ENCODE measurements around the gene SULT1A3.
"Not testable (repeated sequence)": the region's sequence is repeated elsewhere in the genome, so short reads cannot be mapped to it uniquely, and the experiment has no call there.

SULT1A3 gene

DNA sequence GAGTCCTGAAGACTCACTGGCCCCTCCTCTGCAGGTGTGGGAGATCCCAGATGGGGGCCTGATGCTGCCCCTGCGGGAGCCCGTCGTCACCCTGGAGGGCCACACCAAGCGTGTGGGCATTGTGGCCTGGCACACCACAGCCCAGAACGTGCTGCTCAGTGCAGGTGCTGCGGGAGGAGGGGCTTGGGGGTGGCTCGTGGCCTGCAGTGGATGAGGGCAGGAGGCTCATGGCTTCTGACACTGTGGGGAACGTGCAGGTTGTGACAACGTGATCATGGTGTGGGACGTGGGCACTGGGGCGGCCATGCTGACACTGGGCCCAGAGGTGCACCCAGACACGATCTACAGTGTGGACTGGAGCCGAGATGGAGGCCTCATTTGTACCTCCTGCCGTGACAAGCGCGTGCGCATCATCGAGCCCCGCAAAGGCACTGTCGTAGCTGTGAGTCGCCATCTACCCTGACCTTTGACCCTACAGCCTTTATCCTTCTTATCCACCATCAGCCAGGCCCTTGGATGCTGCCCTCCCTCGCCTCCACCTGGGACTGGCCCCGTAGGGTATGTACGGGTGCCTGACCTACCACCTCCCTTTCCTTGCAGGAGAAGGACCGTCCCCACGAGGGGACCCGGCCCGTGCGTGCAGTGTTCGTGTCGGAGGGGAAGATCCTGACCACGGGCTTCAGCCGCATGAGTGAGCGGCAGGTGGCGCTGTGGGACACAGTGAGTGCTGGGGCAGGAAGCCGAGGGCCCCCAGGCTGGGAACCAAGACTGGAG lies 12.1 kb upstream of the SULT1A3 start:
- peak; percentile 82 to 86 for DNase-seq (ENCODE audit: extremely low read depth in 1 of 2, low read depth in 1 of 2)

DNA sequence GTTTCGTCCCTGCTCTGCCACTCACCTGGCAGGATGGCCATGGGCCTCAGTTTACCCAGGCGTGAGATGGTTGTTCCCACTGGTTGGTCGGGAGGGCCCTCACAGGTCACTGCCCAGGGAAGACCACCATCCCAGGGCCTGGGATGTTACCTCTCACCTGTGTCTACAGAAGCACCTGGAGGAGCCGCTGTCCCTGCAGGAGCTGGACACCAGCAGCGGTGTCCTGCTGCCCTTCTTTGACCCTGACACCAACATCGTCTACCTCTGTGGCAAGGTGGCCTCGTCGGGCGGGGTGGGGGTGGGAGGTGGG lies 11.5 kb upstream of the SULT1A3 start:
- DNase-seq (ENCODE audit: extremely low read depth in 1 of 2, low read depth in 1 of 2): no peak

DNA sequence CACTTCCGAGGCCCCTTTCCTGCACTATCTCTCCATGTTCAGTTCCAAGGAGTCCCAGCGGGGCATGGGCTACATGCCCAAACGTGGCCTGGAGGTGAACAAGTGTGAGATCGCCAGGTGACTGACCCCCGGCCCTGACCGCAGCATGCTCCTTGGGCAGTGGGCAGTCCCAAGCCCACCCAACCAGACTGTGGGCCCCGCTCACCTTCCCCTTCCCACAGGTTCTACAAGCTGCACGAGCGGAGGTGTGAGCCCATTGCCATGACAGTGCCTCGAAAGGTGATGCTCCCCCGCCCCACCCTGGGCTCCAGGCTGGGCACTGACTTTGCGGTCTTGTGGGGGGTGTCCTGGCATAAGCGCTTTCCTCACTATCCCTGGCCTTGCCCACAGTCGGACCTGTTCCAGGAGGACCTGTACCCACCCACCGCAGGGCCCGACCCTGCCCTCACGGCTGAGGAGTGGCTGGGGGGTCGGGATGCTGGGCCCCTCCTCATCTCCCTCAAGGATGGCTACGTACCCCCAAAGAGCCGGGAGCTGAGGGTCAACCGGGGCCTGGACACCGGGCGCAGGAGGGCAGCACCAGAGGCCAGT lies 11.0 kb upstream of the SULT1A3 start:
- no peak for DNase-seq (ENCODE audit: extremely low read depth in 1 of 2, low read depth in 1 of 2)

DNA sequence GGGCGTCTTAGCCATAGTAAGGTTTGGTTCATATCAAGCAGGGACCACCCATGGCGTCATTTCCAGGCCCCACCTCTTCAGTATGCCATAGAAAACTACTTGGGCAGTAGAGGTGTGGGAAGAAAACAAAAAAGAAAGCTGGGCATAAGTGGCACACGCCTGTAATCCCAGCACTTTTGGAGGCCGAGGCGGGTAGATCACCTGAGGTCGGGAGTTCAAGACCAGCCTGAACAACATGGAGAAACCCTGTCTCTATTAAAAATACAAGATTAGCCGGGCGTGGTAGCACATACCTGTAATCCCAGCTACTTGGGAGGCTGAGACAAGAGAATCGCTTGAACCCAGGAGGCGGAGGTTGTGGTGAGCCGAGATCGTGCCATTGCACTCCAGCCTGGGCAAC lies 7.9 kb upstream of the SULT1A3 start:
- not testable (repeated sequence) for DNase-seq (ENCODE audit: extremely low read depth in 1 of 2, low read depth in 1 of 2)

DNA sequence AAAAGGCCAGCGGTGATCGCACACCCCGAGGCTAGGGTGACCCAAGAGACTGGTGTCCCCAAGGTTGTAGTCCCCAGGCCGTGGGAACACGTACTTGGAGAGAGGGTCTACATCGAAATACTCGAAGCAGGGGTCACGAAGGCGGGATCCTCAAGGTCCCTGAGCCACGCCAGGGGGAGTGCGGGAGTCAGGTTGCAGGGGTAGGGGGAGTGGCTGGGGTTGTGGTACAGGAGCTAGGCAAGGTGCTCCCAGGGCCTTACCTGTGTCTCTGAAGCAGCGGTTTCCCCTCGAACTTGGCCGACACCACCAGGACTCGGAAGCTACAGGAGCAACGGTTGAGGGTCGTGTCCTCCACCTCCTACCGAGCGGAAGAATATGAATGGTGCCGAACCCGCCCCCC lies 6.0 kb upstream of the SULT1A3 start:
- DNase-seq (ENCODE audit: extremely low read depth in 1 of 2, low read depth in 1 of 2): not testable (repeated sequence)

DNA sequence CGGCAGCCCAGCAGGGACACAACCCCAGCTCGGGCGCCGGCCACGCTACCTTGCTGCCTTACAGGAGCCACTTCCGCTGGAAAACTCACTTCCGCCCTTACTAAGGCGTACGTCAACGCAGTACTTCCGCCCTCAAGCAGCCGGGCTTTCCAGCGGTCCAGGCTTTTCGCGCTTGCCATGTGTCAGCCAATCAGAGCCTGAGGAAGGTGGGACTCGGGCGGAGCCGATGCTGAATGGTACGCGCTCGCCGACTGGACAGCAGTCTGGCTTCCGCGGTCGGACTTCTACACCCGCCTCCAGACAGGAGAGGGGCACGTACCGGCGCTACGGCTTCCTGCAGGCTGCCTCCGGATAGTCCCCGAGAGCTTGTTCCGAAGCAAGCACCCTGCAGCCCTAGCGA lies 5.4 kb upstream of the SULT1A3 start, which contains the start of the genes BOLA2B and SLX1A:
Gene BOLA2B, minus strand, starts transcription at position 52 of the 400 bp plus-strand sequence. CDS start 71 bp downstream, outside the sequence.
Gene SLX1A, plus strand, starts transcription at position 261 of the 400 bp plus-strand sequence. CDS start 210 bp downstream, outside the sequence.
- DNase-seq (ENCODE audit: extremely low read depth in 1 of 2, low read depth in 1 of 2): not testable (repeated sequence)

DNA sequence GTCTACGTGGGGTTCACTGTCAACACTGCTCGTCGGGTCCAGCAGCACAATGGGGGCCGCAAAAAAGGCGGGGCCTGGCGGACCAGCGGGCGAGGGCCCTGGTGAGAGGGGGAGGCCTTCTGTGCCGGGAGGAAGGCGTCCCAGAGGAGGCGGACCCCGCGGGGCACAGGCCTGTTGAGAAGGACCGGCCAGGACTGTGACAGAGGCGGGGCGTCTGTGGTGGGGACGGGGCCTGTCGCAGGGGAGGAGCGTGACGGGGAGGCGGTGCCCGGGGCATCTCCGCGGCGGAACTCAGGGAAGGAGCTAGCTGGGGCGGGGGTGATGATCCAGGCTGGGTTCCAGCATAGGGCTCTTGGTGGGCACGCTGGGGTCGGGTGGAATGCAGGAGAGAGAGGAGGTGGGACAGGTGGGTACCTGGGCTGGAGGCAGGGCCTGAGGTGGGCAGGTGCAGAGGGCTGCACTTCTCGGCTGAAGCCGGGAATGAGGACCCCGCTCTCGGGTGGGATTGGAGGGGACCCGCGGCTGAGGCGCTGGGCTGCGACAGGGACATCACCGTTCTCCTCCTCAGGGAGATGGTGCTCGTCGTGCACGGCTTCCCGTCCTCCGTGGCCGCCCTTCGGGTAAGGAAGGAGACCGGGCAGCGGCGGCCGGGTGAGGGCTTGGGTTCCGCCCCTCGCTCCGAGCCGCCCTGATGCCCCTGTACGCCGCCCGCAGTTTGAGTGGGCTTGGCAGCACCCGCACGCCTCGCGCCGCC lies 4.7 kb upstream of the SULT1A3 start:
- DNase-seq (ENCODE audit: extremely low read depth in 1 of 2, low read depth in 1 of 2): not testable (repeated sequence)

DNA sequence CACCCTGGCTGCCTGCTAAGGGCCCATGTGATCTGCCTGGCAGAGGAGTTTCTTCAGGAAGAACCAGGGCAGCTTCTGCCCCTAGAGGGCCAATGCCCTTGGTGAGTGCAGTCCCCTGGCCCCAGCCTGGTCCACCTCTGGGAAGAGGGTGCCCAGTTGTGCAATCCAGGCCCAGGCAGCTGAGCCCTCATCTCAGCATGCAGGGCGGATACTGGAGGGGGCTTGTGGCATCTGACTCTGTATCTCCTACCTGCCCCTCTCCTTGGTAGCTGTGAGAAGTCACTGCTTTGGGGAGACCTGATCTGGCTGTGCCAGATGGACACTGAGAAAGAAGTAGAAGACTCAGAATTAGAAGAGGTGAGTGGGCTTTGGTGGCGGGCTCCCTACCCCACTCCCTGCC lies 2.1 kb upstream of the SULT1A3 start:
- DNase-seq (ENCODE audit: extremely low read depth in 1 of 2, low read depth in 1 of 2): not testable (repeated sequence)

DNA sequence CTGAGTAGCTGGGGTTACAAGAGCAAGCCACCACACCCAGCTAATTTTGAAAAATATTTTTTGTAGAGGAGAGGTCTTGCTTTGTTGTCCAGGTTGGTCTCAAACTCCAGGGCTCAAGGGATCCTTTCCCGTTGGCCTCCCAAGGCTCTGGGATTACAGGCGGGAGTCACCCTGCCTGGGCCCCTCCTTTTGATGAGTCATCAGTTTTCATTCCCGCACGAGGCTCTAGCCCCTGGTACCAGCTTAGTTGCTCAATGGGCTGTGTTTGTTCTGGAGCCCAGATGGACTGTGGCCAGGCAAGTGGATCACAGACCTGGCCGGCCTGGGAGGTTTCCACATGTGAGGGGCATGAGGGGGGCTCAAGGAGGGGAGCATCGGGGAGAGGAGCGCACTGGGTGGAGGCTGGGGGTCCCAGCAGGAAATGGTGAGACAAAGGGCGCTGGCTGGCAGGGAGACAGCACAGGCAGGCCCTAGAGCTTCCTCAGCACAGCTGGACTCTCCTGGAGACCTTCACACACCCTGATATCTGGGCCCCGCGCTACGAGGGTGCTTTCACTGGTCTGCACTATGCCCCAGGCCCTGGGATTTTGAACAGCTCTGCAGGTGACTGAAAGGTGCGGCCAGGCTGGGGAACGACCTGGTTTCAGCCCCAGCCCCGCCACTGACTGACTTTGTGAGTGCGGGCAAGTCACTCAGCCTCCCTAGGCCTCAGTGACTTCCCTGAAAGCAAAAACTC lies 721 bp downstream of the SULT1A3 start:
- DNase-seq (ENCODE audit: extremely low read depth in 1 of 2, low read depth in 1 of 2): not testable (repeated sequence)

DNA sequence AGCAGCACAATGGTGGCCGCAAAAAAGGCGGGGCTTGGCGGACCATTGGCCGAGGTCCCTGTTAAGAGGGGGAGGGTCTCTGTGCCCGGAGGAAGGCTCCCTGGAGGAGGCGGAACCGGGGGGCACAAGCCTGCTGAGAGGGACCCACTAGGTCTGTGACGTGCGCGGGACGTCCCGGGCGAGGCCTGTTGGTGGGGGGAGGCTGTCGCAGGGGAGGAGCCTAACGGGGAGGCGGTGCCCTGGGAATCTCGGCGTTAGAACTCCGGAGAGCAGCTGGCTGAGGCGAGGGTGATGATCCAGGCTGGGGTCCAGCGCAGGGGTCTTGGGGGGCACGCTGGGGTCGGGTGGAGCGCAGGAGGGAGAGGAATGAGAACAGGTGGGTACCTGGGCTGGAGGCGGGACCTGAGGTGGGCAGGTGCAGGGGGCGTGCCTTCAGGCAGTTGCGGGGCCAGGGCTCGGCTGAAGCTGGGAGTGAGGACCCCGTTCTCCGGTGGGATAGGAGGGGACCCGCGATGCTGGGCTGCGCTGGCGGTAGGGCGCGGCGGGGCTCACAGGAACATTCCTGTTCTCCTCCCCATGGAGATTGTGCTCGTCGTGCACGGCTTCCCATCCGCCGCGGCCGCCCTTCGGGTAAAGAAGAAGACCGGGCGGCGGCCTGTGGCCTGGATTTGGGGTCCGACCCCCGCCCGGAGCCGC lies 6.6 kb downstream of the SULT1A3 start:
- DNase-seq (ENCODE audit: extremely low read depth in 1 of 2, low read depth in 1 of 2): not testable (repeated sequence)

DNA sequence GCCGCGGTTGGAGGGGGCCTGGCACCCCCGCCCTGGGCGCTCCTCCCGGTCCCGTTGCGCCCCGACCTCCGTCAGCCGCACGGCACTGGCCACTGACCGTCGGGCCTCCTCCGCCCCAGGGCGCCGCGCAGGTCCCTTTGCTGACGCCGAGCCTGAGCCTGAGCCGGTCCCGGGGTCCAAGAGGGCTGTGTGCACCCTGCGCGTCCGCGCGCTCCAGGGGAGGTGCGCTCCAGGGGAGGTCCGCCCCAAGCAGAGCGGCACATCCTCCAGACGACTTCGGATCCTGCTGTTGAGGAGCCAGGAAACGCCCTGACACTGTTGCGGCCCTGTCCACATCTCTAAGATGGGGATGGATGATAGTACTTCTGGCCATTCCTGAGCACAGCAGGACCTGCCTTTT lies 7.2 kb downstream of the SULT1A3 start:
- DNase-seq (ENCODE audit: extremely low read depth in 1 of 2, low read depth in 1 of 2): not testable (repeated sequence)

DNA sequence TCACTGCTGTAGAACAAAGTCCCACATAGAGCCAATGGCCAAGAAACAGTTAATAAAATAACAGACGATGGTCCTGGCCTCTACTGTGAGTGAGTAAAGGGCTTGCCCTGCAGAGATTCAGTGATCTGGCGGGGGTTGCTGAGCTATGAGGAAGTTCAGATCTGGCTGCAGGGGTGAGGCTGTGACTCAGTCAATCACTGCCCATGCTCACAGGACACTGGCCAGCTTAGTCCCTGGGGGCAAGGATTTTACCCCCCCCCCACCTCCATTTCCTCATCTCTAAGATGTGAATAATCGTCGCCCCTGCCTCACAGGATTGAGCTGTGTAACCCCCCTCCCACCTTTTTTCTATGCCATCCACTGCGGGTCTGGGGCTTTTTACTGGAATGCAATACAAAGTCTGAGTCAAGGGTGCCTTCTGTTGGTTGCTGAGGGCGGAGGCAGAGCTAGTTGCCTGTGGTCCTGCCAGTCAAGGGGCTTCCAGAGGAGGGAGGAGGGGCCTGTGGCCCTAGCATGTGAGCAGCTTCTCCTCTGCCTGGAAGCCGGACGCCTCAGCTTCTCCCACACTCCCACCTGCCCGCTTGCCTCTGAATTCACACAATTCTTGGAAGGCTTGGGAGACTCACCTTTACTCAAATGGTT lies 8.1 kb downstream of the SULT1A3 start:
- not testable (repeated sequence) for DNase-seq (ENCODE audit: extremely low read depth in 1 of 2, low read depth in 1 of 2)

DNA sequence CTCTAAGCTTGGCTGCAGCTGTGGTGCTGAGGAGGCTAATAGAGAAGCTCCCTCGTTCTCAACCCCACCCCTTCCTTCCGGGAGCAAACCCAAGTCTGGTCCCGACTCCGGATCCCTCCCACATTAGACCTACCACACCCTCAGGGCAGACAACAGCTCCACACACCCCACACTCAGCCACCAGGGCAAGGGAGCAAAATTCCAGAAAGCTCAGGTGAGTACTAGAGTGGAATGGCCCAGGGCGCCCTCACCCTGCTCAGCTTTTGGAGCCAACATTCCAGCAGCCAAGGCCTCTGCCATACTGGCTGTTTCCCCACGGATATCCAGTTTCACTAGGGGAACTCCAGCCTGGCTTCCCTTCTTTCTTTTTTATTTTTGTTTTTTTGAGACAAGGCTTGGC lies 10.0 kb downstream of the SULT1A3 start:
- not testable (repeated sequence) for DNase-seq (ENCODE audit: extremely low read depth in 1 of 2, low read depth in 1 of 2)

DNA sequence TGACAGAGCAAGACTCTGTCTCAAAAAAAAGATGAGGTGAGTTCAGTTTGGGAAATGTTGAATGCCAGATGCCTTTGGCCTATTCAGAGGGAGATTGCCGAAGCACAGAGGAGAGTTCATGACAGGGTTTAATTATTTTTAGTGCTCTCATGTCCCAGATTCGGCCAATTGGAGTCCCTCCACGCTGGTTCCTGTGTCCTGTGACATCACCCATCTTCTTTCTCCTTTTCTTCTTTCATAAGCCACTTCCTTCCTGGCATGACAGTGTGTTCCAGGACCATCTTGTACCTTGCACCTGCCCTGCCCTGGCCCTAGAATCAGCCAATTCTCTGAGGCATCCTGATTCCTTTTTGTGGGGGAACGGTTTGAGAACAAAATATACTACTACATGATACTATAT lies 12.4 kb downstream of the SULT1A3 start:
- not testable (repeated sequence) for DNase-seq (ENCODE audit: extremely low read depth in 1 of 2, low read depth in 1 of 2)

DNA sequence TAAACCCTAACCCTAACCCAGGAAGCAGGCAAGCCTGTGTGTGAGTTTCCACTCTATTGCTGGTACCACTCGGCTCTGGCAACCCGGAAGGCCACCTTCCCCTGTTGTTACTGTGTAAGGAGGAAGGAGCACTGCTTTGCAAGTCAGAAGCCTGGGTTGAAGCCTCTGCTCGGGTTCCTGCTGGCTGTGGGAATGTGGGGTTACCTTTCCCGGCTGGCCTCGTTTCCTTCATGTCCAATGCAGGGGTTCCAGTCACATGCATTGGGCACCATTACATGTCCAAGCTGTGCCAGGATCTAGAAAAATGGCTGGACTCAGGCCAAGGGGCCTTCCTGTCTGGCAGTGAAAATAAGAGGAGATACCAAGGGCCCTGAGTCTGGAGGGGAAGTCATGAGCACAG lies 18.0 kb downstream of the SULT1A3 start:
- DNase-seq (ENCODE audit: extremely low read depth in 1 of 2, low read depth in 1 of 2): not testable (repeated sequence)

DNA sequence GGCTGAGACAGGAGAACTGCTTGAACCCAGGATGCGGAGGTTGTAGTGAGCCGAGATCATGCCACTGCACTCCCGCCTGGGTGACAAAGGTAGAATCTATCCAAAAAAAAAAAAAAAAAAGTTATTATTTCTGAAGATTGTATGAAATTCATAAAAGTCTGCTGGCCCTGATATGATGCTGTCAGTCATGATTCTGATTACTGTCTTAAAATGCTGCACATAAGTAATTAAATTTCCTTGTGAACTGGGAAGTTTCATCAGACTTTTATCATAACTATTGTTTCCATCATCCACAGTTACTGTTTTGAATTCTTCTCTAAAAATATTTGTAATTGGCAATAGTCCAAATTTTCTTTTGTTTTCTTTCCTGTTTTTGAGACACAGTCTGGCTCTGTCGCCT lies 49.3 kb downstream of the SULT1A3 start, which contains the start of gene NPIPB13:
Gene NPIPB13, minus strand, starts transcription at position 101 of the 400 bp plus-strand sequence. CDS start 2,906 bp downstream, outside the sequence.
- not testable (repeated sequence) for DNase-seq (ENCODE audit: extremely low read depth in 1 of 2, low read depth in 1 of 2)

Data from activated CD8-positive, alpha-beta memory T cell treated with anti-CD3 and anti-CD28 coated beads for 1 hour (primary cell).